Caki2 (cell line): ENCODE measurements around the gene DNPH1. TPM values are rescaled to one million over a fixed set of nuclear protein-coding genes. Genes with fewer than 3 reads are reported as not detected.

Experiments
- DNase-seq: peaks from one replicate; pipeline ENCODE4 v3.0.0-alpha.2; 2015; ENCODE audit warnings: low read depth
- in situ Hi-C: cut with HindIII; loops from 2 replicates; pipeline ENCODE4 v1.10.0; 2016; ENCODE audit warnings: low sequenced_read_pairs, low pct_unique_long_range_greater_than_20kb, mixed read lengths
- total RNA-seq: library from RNA; depleted of rRNA; stranded (reverse); fragments of >200 nt; shearing (Covaris generic); gene quantifications from 2 replicates; pipeline ENCODE4 v1.2.3, GENCODE V29; 2014; ENCODE audit warnings: low replicate concordance

The DNPH1 gene
- total RNA-seq, 1 experiment from 2014 or later: 194 TPM

- in situ Hi-C loops: no loop called here
- DNase-seq: no peak
Observed at GRCh38 chr6:43267619-43268354, 38.5 kb upstream of the DNPH1 start.

DNA sequence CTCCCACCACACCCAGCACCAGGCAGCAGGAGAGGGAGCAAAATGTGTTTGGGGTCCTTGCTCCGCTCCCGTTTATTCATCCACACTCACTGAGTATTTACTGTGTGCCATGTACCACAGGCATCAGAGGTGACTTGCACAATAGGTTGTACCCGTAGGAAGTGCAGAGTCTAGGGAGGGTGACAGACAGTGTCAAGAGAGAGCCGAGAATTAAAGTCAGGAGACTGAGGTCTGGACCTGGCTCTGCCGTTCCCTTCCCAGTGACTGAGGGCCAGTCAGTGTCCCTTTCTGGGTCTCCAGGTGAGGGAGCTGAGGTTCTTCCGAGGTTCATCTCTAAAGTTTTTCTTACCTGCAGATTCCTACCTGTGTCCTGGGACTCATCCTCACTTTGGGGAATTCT, 36.3 kb upstream of the DNPH1 start:
- no peak for DNase-seq
- in situ Hi-C loops: no loop called here

DNA sequence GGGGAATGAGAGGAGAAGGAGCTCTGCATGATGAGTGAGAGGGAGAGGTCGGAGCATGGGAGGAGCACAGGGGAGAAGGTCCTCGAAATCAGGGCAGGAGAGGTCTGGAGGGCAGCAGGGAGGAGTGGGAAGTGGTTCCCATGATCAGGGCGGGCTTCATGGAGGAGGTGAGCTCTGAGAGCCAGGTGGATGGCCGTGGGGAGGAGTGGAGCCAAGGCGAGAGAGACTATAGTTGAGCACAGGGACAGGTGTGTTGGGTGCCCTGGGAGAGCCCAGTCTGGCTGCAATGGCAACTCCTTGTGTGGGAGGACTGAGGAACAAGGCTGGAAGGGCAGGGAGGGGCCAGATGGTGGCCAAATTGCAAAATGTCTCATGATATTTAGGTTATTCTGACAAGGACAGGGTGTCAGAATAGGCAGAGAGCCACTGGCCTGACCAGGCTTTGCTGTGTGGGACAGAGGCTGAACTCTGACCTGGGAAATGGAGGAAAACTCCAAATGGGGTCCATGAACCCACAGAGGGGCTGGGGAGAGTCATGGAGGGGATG, 35.4 kb upstream of the DNPH1 start:
- no peak for DNase-seq
- in situ Hi-C loops: no loop called here

DNA sequence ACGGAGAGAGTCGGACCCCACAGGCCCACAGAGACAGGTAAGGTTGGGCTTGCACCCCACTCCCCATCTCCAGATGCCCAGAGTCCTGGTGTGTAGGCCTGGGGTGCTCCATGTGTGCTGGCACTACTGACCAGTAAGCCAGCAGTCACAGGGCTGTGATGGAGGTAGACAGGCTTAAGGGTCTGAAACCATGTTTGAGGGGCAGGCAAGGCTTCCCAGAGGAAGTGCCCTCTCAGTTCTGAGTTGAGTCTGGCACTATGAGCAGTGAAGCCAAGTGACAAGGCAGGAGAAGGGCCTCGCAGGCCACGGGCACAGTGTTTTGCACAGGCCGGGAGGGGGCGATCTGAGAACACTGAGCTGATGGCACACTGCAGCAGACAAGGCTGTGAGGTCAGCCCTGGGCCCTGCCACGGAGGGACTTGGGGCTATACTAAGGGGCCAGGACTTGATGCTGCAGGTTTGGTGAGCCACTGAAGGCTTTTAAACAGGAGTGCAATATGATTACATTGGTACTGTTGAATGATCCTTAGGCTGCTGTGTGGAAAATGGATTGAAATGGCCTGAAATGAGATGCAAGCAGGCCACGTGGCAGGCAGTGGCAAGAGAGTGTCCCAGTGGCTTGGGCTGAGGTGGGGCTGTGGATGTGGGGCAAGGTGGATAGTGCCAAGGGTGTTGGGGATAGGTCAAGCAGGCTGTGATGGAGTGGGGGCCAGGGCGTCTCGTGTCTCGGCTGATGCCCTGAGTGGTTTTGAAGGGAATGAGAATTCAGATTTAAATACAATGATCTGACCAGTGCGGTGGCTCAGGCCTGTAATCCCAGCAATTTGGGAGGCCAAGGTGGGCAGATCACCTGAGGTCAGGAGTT, 34.3 kb upstream of the DNPH1 start:
- peak; percentile 54 for DNase-seq
- in situ Hi-C loops: no loop called here

- DNase-seq: no peak
Observed at GRCh38 chr6:43262780-43263313, 33.6 kb upstream of the DNPH1 start.

DNA sequence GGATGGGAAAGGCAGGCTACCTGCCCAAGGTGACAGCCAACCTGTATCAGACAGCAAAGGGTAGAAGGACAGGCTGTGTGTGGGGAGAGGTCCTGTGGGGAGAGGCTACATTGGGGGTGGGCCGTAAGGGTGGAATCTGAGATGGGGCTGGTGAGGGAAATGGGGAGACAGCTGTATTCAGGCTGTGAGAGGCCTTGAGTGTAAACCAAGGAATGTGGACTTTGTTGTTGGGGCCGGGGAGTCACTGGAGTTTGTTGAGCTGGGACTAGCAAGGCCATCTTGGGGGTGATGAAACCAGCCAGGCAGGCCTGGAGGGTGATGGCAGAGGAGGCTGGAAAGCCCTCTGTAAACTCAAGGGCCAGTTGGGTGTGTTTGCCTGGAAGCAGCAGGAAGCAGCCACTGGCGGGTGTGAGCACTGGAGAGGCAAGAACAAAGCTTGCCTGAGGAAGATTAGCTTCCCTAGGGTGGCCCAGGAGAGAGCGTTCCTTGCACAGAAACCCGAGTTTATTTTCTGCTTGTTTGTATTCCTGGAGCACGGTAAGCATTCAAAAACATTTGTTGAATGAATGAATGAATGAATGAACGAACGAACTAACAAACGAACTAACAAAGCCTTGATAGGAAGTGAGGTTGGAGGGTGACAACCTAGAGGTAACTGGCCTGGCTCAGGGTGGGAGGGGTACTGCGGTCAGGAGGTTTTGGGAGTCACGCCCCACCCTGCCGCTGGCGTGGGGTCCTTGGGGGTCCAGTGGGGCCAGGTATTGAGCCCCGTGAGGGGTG, 32.9 kb upstream of the DNPH1 start:
- in situ Hi-C loops: no loop called here
- no peak for DNase-seq

More at GRCh38 chr6:43262780-43263313, 33.6 kb upstream of the DNPH1 start:
- in situ Hi-C loops: no loop called here

DNA sequence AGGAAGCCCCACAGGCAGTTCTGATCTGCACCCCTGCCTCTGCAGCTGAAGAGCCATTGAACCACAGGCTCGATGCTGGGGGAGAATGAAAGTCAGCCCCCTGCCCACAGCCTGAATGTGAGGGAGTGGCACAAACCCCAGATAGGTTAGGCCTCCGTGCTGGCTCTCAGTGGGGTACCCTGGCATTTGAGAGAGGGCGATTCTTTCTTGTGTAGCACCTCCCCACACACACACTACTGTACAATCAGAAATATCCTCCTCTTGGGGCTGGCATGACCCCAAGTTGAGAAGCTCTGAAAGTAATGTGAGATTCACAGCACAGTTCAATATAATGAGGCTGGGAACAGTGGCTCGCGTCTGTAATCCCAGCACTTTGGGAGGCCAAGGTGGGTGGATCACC, 31.9 kb upstream of the DNPH1 start:
- in situ Hi-C loops: no loop called here
- no peak for DNase-seq

DNA sequence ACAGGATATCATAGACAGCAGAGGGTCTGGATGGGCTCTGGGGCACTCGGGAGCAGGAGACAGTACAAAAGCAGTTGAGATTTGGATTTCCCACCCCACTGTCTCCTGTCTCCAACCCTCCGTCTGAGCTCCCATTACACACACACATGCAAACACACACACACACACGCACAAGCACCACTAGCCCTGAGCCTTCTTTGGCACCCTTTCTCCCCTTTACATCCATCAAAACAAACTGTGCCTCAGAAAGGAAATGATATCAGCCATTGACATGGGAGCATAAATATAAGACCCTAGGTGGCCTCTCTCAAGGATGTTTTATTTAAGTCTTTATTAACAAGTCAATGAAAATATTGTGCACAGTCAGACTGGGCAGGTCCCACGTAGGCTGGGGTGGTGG, 31.5 kb upstream of the DNPH1 start:
- in situ Hi-C loops: no loop called here
- no peak for DNase-seq

GRCh38 chr6:43258807-43259686, 29.8 kb upstream of the DNPH1 start:
- no peak for DNase-seq
- in situ Hi-C loops: no loop called here

- in situ Hi-C loops: no loop called here
- no peak for DNase-seq
Observed at GRCh38 chr6:43258180-43258579, 28.9 kb upstream of the DNPH1 start.

GRCh38 chr6:43257367-43258145, 28.3 kb upstream of the DNPH1 start:
- DNase-seq: no peak
- in situ Hi-C loops: no loop called here

- in situ Hi-C loops: no loop called here
- DNase-seq: no peak
Observed at GRCh38 chr6:43256670-43257366, 27.5 kb upstream of the DNPH1 start.

DNA sequence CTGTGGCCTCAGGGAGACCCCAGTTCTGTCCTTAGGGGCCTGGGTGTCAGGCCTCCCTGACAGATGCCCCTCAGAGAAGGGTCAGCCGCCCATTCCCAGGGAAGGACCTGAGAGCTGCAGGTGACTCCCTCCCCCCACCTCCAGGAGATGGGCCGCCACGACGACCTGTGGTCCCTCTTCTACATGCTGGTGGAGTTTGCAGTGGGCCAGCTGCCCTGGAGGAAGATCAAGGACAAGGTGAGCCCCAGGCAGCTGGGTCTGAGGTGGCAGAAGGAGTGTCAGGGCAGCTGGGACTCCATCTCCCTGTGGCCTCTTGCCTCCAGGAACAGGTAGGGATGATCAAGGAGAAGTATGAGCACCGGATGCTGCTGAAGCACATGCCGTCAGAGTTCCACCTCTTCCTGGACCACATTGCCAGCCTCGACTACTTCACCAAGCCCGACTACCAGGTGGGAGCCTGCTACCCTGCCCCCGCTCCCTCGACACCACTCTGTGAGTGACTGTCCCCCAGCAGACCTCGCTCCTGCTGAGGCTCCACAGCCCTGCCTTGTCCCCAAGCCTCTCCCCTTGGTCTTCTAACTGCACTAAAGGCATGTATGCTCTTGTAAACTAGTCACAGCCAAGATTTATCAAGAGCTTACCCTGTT, 26.2 kb upstream of the DNPH1 start:
- in situ Hi-C loops: no loop called here
- no peak for DNase-seq

GRCh38 chr6:43254846-43255245, 25.6 kb upstream of the DNPH1 start:
- DNase-seq: no peak
- in situ Hi-C loops: no loop called here

GRCh38 chr6:43254138-43254817, 25.0 kb upstream of the DNPH1 start:
- in situ Hi-C loops: no loop called here

More at GRCh38 chr6:43254138-43254817, 25.0 kb upstream of the DNPH1 start:
- DNase-seq: no peak
